A549 (cell line): ENCODE results near the gene ACADSB.

Experiments
- BHLHE40 ChIP-seq: IDR thresholded peaks from 2 replicates; pipeline ENCODE4 v1.6.1; 2012; ENCODE audit warnings: low read depth, low read length, inconsistent platforms
- CTCF ChIP-seq: fragments of >200 bp; sonication (Bioruptor Twin); formaldehyde crosslinking; IDR thresholded peaks from 3 replicates; pipeline ENCODE4 v1.5.1; 2016
- EP300 ChIP-seq, 2 experiments: fragments of >200 bp; sonication (Bioruptor Twin); formaldehyde crosslinking; IDR thresholded peaks; 2 replicates in 1 of 2; 3 replicates in 1 of 2; pipeline ENCODE4 v1.6.1; 2016 to 2017
- HMGXB4 ChIP-seq: fragments of 250-450 bp; sonication (Bioruptor Pico); IDR thresholded peaks from 2 replicates; pipeline ENCODE4 v1.5.0; 2021; ENCODE audit warnings: mild to moderate bottlenecking, moderate library complexity, borderline replicate concordance
- JUN ChIP-seq, 2 experiments: fragments of >200 bp; sonication (Bioruptor Twin); formaldehyde crosslinking; IDR thresholded peaks; 2 replicates in 1 of 2; 3 replicates in 1 of 2; pipeline ENCODE4 v1.6.1; 2016 to 2017
- MAX ChIP-seq: IDR thresholded peaks from 2 replicates; pipeline ENCODE4 v1.6.1; 2012
- MYC ChIP-seq: IDR thresholded peaks from 2 replicates; pipeline ENCODE4 v1.6.1; 2012; ENCODE audit warnings: mild to moderate bottlenecking, inconsistent platforms, low read length, improper control_type of control experiment, borderline replicate concordance
- POLR2A ChIP-seq: IDR thresholded peaks from 2 replicates; pipeline ENCODE4 v1.6.1; 2012; ENCODE audit warnings: mild to moderate bottlenecking, low read length
- RAD21 ChIP-seq, 2 experiments: fragments of >200 bp in 1 of 2; sonication (Bioruptor Twin) in 1 of 2; formaldehyde crosslinking in 1 of 2; IDR thresholded peaks in 1 of 2; conservative IDR thresholded peaks in 1 of 2; 2 replicates in 1 of 2; 3 replicates in 1 of 2; pipeline ENCODE4 v1.6.1; 2012 to 2018; ENCODE audit warnings: inconsistent platforms in 1 of 2
- REST ChIP-seq: fragments of 200-600 bp; sonication (generic); IDR thresholded peaks from 2 replicates; pipeline ENCODE4 v1.6.1; 2016; ENCODE audit warnings: antibody characterized with exemption, mild to moderate bottlenecking, moderate library complexity

- peak; percentile 33; the same call in 2 of the 3 replicates for TF ChIP-seq CTCF
- TF ChIP-seq REST, result no peak
- no peak for TF ChIP-seq JUN (IDR thresholded peaks at IDR 0.05)
- peak in 1 of 2 experiments; percentile 15; a peak in 1 of 5 replicates for TF ChIP-seq RAD21 (conservative IDR thresholded peaks at IDR 0.05 in 1 of 2, IDR thresholded peaks at IDR 0.05 in 1 of 2)
- no peak for TF ChIP-seq MYC
- no peak for TF ChIP-seq BHLHE40
- TF ChIP-seq POLR2A, result no peak
- TF ChIP-seq MAX, result no peak
- TF ChIP-seq HMGXB4, result no peak
- no peak for TF ChIP-seq EP300 (IDR thresholded peaks at IDR 0.05)
Observed at GRCh38 chr10:122981066-122981464, 27.7 kb upstream of the ACADSB start.
